Liver (tissue), 2 donors: Measurements from ENCODE around the gene TNRC6B.

Experiments used
- CTCF ChIP-seq: fragments of 150-350 bp; IDR thresholded peaks from 2 replicates; pipeline ENCODE4 v1.5.1; 2017; ENCODE audit warnings: improper control_type of control experiment, low read depth, low read length; ENCODE audit not compliant: missing input control
- MAX ChIP-seq: IDR thresholded peaks from 2 replicates; pipeline ENCODE4 v1.6.1; 2016; ENCODE audit warnings: antibody characterized with exemption
- REST ChIP-seq: IDR thresholded peaks from 2 replicates; pipeline ENCODE4 v1.6.1; 2016; ENCODE audit warnings: antibody characterized with exemption, mild to moderate bottlenecking
- donor health status: healthy.

GRCh38 chr22:40237788-40238424 is 60.2 kb downstream of the TNRC6B start:
- TF ChIP-seq REST (no peak), CTCF (no peak), MAX (no peak)
